Stimulated activated CD4-positive, alpha-beta T cell treated with anti-CD3 and anti-CD28 coated beads, Interleukin-15, amount 100 ng/mL, for 1 hour (primary cell): ENCODE measurements around the gene EAF1.
"Not testable (repeated sequence)": the region's sequence is repeated elsewhere in the genome, so short reads cannot be mapped to it uniquely, and the experiment has no call there.

Source experiments
- DNase-seq, 2 donors: peaks; one replicate each; pipeline ENCODE4 v3.0.0-alpha.2; 2020; ENCODE audit warnings: low read depth in 1 of 2, low spot score in 1 of 2

EAF1 gene

DNA sequence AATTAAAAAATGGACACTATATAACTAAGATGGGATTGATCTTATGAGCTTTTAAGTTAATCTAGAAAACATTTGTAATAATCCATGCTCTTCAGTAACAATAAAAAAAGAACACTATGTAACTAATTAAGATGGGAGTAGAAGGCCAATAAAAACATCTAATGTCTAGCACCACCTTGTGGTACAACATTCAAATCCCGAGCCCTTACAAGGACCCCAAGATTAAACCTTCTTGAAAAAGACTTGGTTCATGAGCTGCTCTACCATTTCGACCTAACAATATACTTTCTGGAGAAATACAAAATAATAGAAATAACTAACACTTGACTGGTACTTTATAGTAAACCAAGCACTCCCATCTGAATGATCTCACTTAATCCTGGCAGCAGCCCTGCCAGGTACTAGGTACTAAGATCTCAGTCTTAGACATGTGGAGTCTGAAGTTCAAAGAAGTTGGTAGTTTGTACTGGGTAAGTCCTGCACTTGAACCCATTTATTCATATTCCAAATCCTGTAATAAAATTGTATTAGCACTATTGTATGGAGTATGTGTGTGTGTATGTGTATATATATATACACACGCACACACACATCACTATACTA lies 21.8 kb upstream of the EAF1 start:
- no peak for DNase-seq

DNA sequence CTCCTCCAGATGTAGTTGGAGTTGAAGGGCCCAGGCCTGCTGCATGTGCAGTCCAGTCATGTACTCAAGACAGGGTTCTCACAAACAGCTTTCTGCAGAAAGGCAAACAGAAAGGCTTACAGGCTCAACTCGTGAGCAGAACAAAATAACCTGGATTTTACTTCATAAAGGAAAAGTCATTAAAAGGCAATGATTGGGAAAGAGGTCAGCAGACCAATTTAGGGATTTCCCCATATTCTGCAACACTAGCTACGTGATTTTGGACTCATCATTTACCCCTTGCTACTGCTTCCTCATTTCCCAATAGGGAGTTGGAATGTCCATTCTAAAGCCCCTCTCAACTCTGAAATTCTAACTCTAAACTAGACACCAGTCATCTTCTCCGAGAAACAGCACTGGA lies 18.2 kb upstream of the EAF1 start:
- no peak for DNase-seq

DNA sequence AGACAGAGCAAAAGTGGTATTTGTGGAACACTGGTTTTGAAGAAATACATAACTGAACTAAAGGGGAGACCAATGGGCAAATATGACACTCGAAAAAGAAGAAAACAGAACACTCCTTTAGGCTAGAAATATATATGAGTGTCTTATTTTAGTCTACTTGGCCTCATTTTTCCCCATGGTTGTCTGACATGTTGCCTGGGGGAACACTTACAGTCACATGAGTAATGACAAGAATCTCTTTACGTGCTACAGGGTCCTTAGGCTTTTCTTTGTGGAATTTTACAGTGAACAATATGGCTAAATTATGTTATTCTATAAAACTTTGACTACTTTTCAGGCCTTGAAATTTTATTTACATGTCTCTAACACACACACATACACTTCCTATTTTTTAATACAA lies 17.6 kb upstream of the EAF1 start:
- no peak for DNase-seq

DNA sequence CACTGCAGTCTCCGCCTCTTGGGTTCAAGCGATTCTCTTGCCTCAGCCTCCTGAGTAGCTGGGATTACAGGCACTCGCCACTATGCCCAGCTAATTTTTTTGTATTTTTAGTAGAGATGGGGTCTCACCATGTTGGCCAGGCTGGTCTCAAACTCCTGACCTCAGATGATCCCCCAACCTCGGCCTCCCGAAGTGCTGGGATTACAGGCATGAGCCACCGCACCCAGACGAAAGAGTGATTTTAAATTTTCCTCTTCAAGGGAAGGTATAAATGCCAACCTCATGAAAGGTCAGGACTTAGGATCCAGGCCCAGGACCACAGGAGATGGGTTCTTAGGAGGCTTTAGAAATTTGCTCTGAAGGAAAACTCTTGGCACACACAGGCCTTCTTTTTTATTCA lies 16.4 kb upstream of the EAF1 start:
- DNase-seq: not testable (repeated sequence)

DNA sequence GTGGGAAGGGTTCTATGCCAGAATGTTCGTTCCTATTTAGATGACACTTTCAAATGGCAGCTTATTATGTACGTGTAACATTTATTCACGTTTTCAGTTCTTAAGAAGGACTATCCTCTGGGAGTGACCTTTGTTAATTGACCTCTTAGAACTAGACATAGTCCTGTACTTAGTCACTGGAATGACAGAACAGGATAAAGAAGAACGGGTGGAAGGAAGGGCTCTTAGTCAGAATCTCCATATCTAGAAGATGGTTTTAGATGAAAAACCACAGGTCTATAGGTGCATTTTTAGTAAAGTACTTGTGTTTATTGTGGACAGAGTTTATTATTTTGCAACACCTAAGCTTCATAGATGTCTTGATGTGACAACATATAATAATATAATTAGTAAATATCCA lies 6.5 kb upstream of the EAF1 start:
- DNase-seq: no peak

DNA sequence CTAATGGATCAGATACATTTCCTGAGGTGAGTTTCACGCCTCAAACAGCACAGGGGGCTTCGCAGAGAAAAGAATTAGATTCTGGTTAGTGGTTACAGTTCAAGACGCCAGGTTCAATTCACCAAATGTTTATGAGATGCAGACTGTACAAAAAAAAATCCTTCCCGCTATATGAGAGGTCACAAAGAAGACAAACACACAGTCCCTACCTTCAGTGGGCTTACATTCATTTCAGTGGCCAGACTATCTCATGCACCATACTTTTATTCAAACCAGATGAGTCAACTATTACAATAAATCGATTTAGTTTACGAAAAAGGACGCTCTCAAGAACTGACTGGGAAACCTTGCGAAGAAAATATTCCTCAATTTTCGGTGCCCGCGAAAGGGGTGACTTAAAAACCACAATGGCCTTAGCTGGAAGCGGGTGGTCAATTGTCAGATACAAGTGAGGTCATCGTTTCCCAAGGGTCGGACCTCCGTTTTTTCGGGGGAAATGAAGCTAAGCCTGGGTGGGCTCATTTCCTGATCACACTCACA lies 749 bp upstream of the EAF1 start:
- no peak for DNase-seq

DNA sequence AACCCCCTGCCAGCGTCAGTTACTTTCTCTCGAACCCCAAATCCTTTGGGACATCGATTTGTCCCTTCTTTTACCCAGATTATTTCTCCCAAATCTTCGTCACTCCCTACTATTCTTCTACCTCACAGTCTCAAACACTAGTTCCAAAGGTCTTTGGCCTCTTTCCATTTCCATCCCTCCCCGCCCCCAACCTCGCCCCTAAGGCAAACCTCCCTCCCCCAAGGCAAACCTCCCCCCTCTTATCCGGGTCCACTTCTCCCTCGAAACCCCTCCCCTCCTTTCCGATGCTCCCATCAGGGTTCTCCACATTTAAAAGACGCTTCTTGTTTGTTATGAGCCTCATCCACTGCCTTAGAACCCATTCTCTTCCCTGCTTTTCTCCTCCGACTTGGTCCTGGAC lies 583 bp downstream of the EAF1 start:
- DNase-seq: no peak

DNA sequence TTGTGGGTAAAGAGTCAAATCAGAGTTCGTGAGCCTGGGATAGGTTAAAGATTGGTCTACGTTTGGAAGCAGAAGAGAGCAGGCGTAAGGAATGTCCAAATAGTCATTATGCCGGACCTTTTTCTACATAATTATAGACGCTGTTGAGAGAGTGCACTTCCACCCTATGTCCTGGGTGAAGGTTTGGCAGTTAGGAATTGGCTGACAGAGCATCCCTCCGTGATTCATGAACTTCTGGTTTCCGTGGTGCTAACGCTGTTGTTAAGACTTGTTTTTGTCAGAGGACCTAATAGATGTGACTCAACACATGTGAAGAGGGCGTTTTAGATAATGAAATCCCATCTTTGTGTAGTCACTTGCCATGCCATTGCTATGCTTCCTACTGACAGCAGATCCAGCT lies 1.1 kb downstream of the EAF1 start:
- DNase-seq: no peak

DNA sequence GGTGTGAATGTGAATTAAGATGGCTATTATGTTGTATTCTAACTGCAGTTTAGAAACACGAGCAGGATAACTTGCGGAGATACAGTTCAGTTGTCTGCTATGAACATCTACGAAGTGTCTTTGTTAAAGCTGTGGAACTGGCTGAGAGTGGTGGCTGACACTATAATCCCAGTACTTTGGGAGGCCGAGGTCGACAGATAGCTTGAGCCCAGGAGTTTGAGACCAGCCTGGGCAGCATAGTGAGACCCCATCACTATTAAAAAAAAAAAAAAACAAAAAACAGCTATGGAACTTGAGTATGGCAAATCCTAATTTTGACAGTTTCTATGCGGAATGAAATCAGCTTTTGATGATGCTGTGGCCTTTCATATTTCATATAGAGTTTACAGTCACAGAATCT lies 1.7 kb downstream of the EAF1 start:
- no peak for DNase-seq

DNA sequence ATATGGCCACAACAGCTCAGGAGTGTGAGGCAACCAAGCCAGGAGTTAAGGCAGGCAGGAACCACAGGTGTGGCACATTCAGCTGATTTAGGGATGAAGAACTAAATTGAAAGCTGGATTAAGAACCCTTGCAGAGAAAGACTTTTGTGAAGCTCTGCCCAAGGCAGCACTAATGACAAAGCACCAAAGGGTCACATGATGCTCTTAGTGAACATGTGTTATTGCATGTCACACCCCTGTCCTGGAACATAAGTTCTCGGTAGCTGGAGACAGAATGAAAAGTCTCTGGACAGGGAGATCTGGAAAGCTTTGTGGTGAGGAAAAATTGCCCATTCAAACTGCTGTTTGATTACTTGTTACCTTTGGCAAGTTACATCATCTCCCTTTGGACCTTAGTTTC lies 3.2 kb downstream of the EAF1 start:
- no peak for DNase-seq

DNA sequence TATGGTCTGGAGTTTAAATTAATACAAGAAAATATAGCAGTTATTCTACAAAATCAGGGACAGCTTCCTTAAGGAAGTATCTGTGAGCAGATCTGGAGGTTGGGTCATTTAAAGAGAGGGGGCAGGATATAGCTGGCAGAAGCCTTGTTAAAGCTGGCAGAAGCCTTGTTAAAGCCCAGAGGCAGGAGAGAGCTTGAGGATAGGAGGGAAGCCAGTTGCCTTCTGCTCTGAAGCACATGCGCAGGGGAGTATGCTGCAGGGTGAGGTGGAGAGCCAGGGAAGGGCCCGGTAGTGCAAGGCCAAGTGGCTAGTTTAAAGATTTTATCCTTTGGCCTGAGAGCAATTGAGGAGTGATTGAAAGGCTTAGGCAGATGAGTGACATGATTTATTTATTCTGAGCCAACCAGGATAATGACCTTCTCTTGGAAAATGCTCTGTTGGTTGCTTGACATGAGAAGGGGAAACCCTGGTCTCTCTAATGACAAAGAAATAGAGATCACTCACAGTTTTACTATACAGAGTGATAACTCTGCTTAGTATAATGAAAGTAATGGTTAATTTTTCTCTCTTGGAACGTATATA lies 3.9 kb downstream of the EAF1 start:
- no peak for DNase-seq

DNA sequence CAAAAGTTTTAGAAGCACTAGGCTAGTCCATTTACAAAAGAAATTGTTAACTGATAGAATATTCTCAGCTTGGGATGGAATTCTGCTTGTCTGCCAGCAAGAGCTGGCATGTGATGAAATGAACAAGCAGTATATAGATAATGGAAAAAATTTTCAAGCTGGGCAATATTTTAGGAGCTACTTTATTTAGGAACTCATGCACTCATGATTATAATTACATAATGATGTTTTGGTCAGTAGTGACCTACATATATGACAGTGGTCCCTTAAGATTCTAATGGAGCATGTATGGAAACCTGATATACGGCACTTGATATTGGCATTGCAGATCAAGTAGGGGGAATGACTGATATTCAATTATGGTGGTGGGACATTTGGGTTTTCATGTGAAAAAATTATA lies 6.1 kb downstream of the EAF1 start:
- DNase-seq: no peak

DNA sequence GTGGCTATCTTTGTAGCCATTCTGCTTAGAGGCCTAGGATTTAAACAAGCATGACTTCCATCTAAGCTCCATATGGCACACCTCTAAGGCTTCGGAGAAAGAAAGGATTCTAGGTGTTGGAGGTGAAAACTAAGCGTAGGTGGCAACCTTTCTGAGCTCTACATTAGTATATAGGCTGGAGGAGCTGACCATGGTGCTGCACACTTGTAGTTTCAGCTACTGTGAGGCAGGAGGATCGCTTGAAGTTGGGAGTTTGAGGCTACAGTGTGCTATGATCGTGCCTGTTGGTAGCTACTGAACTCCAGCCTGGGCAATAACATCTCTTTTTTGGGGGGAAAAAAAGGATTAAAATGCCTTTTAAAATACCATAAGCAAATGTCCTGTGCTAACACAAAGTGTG lies 7.4 kb downstream of the EAF1 start:
- DNase-seq: no peak

DNA sequence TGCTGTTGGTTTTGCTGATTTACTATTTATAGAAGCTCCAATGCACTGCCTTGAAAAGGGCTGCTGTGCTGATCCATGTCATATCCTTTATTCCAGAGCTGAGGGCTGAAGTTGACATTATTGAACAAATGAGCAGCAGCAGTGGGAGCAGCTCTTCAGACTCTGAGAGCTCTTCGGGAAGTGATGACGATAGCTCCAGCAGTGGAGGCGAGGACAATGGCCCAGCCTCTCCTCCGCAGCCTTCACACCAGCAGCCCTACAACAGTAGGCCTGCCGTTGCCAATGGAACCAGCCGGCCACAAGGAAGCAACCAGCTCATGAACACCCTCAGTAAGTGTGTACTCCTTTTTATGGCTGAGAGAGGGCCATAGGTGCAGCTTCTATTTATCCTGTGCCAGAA lies 8.8 kb downstream of the EAF1 start:
- DNase-seq: no peak

DNA sequence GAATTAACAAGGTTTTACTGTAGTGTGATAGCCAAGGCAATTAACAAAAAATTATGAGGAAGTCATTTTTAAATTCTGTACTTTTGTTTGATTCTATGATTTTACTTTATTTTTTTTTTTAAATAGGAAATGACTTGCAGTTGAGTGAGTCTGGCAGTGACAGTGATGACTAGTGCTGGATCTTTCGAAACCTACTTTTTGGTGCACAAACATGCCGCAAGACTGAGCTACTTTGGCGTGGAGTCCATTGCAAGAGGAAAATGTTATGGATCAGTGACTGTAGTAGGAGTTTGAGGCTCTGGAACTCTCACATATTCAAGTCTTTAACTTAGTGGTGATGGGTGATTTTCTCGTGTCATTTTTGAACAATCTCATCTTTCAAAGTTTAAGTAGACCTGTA lies 11.6 kb downstream of the EAF1 start:
- DNase-seq: no peak

DNA sequence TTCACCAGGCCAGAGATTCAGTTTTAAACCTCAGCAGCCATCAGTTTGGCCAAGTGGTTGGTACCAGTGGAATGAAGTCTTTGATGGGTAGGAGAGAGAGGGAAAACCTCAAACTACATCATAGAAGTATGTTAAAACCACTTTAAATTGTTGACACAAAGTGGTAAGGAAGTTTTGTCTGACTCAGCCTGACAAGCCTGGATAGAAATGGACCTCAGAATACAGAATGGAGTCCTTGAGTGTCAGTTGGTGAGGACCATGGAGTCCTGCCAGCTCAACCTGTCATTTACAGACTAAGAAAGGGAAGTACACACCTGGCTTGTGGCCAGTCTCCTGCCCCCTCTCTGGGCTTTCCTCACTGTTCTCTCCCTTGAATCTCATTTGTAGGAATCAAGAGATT lies 12.1 kb downstream of the EAF1 start:
- DNase-seq: no peak

DNA sequence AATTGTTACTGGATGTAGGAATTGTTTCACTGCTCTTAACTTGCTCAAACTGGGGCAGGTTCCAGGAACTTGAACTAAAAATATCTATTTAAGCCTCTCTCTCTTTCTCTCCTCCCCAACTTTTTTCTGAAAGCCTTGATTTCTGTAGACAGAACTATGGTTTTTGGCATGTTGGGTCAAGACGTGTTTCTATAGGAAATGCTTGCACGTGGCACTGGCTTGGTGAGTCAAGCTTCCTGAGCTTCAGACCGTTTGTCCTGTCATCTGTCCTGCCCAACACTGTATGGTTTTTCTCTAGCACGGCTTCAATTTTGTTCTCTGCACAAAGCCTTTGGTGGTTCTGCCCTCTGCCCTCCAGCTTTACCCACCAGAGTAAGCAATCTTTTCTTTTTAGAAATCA lies 13.5 kb downstream of the EAF1 start:
- no peak for DNase-seq

DNA sequence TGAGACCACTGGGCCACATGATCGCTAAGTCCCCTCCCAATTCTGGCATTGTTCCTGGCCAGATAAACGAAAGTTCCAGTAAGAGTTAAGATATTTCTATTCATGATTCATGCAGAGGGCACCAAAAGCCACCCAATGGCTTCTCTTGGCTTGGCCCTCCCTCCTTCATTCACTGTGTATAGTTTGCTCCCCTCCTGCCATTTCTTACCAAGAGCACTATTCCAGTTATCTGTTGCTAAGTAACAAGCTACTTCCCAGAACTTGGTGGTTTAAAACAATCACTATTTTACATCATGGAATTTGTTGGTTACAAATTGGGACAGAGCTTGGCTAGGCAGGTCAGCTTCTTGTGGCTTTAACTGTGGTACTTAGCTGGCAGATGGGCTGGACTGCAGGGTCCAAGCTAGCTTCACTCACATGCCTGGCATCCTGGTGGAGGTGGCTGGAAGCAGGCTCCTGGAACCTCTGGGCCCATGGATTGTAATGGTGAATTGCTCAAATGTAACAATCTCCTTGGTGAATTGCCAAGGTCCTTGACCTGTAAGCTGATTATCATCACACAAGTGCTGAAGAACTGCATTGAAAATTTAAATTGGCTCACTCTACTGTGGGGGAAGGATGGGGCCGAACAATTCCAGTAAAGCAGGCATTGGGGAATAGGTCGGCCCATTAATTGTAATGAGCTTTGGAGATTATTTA lies 16.6 kb downstream of the EAF1 start:
- DNase-seq: no peak

DNA sequence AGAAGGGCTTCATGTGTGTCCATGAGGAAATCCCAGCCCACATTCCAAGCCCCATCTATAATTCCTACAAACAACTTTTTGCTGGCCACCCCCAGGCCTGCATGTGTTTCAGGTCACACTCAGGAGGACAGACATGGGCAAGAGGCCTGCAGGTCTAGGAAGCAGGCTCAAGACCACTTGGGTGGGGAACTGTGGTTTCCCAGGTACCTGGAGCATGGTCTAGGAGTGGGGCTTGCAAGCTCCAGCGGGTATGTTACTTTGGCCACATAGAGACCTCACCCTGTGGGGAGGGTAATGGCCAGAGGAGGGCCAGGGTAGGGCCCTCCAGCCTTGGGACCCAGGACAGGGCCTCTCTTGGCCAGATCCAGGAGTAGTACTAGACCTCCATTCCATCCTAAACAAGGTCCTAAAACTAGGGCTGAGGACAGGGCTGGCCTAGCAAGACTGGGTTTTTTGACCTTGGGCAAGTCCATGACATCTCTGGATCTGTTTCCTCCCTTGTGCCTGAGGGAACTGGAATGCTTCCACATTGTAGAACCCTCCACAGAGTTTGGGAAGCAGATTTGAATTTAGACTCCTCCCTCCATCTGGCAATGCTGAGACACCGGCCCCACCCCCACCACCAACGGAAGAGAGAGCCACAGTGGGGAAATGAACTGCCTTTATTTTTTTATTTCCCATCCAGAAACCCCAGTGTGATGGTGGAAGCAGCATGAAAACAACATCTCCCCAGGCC lies 22.3 kb downstream of the EAF1 start:
- DNase-seq: no peak

DNA sequence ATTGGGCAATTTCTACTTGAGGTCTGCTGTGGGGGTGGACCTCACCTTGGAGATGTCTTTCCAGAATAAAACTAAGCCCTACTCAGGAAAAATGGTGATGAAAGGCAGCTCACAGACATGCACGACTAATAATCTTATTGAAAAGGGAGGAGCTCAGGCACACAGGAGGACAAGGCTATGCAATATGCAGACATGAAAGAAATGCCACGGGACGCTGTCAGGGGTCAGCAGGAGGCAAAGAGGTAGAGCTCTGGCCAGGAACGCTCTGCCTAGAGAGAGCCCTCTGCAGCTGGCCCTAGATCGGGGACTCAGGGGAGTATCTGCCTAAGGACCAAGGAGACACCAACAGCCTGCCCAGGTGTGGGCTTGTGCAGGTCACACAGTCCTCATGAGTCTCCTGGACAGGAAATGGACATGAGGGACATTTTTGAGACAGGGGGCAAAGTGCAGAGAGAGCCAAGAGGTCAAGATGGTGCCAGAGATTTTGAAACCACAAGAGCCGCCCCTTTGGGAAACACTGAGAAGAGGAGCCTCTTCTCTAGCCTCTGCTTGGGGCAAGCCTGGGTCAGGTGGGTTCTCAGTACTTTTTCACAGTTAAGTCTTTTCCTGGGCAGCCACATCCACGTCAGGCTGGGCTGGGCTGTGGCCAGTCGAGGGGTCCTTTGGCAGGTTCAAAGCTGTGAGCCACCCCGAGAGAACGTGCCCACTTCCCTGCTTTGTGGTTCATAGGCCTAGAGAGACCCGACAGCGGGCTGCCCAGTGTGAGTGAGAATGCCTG lies 23.2 kb downstream of the EAF1 start:
- no peak for DNase-seq
